COLO668 (cell line): ENCODE results near the gene CTXND1.

ENCODE experiments used
- DNase-seq: peaks from one replicate; lab custom pipeline; 2025; ENCODE audit not compliant: unreplicated experiment; lab: John Stamatoyannopoulos, UW

Gene CTXND1

GRCh38 chr15:80183306-80183705 is 68.7 kb downstream of the CTXND1 start:
- no peak for DNase-seq

- DNase-seq = no peak
Observed at GRCh38 chr15:80182611-80183261, 69.3 kb downstream of the CTXND1 start.

GRCh38 chr15:80180986-80181385 is 71.0 kb downstream of the CTXND1 start:
- no peak for DNase-seq

- DNase-seq = no peak
Observed at GRCh38 chr15:80180468-80180867, 71.5 kb downstream of the CTXND1 start.

GRCh38 chr15:80179935-80180334 is 72.1 kb downstream of the CTXND1 start:
- DNase-seq = no peak

GRCh38 chr15:80179025-80179759 is 72.8 kb downstream of the CTXND1 start:
- DNase-seq = no peak

- DNase-seq = no peak
Observed at GRCh38 chr15:80177156-80177555, 74.9 kb downstream of the CTXND1 start.

- no peak for DNase-seq
Observed at GRCh38 chr15:80176443-80176842, 75.6 kb downstream of the CTXND1 start.

- no peak for DNase-seq
Observed at GRCh38 chr15:80175436-80175835, 76.6 kb downstream of the CTXND1 start.

GRCh38 chr15:80174017-80174746 is 77.8 kb downstream of the CTXND1 start:
- no peak for DNase-seq

GRCh38 chr15:80173022-80173759 is 78.8 kb downstream of the CTXND1 start:
- peak; percentile 67 for DNase-seq

GRCh38 chr15:80172401-80172800 is 79.6 kb downstream of the CTXND1 start:
- no peak for DNase-seq

- no peak for DNase-seq
Observed at GRCh38 chr15:80171787-80172186, 80.2 kb downstream of the CTXND1 start.

- no peak for DNase-seq
Observed at GRCh38 chr15:80170596-80170995, 81.4 kb downstream of the CTXND1 start.

GRCh38 chr15:80169768-80170357 is 82.2 kb downstream of the CTXND1 start:
- DNase-seq = no peak

GRCh38 chr15:80168421-80168820 is 83.6 kb downstream of the CTXND1 start:
- DNase-seq = no peak

- DNase-seq = no peak
Observed at GRCh38 chr15:80167936-80168335, 84.1 kb downstream of the CTXND1 start.

GRCh38 chr15:80163897-80164296 is 88.1 kb downstream of the CTXND1 start:
- no peak for DNase-seq

GRCh38 chr15:80163217-80163616 is 88.8 kb downstream of the CTXND1 start:
- no peak for DNase-seq

GRCh38 chr15:80162059-80162554 is 89.9 kb downstream of the CTXND1 start:
- no peak for DNase-seq
